Stomach smooth muscle (tissue), 2 donors: ENCODE data around the gene GCSAM.

Experiments
- H3K27ac ChIP-seq: one replicate; pipeline ENCODE4 v1.7.0; 2013; ENCODE audit warnings: mild to moderate bottlenecking, low read length, inconsistent platforms
- H3K27me3 ChIP-seq, 2 donors: one replicate each; pipeline ENCODE4 v1.7.0; 2013; ENCODE audit warnings: low read length in 2 of 2; ENCODE audit not compliant: insufficient read depth in 2 of 2, control insufficient read depth in 1 of 2
- H3K36me3 ChIP-seq, 2 donors: one replicate each; pipeline ENCODE4 v1.7.0; 2013; ENCODE audit warnings: low read length in 2 of 2; ENCODE audit not compliant: control insufficient read depth in 2 of 2, insufficient read depth in 2 of 2
- H3K4me1 ChIP-seq: one replicate; pipeline ENCODE4 v1.7.0; 2013; ENCODE audit warnings: low read length; ENCODE audit not compliant: control insufficient read depth, insufficient read depth
- H3K4me3 ChIP-seq, 2 donors: one replicate each; pipeline ENCODE4 v1.7.0; 2013; ENCODE audit warnings: low read length in 2 of 2
- H3K9ac ChIP-seq, 2 donors: one replicate each; pipeline ENCODE4 v1.7.0; 2013; ENCODE audit warnings: low read length in 2 of 2, mild to moderate bottlenecking in 1 of 2
- H3K9me3 ChIP-seq, 2 donors: one replicate each; pipeline ENCODE4 v1.7.0; 2013; ENCODE audit warnings: low read length in 2 of 2; ENCODE audit not compliant: control insufficient read depth in 2 of 2
- donor health status: healthy.
- donor health status: Pancreatic carcinoma.

Gene GCSAM

GRCh38 chr3:112138219-112138969, 5.3 kb upstream of the GCSAM start:
- H3K9ac ChIP-seq = no peak overlapping the region
- no peak overlapping the region for H3K27ac ChIP-seq
- no peaks in the 10 kb centered on the region for H3K4me1 ChIP-seq

GRCh38 chr3:112137781-112138180, 4.7 kb upstream of the GCSAM start:
- Histone ChIP-seq H3K36me3 (no peaks in the 10 kb centered on the region), H3K9ac (no peak overlapping the region), H3K4me1 (no peaks in the 10 kb centered on the region), H3K27ac (no peak overlapping the region), H3K27me3 (no peaks in the 10 kb centered on the region), H3K4me3 (no peak overlapping the region), H3K9me3 (no peaks in the 10 kb centered on the region)

More at GRCh38 chr3:112138219-112138969, 5.3 kb upstream of the GCSAM start:
- no peaks in the 10 kb centered on the region for H3K27me3 ChIP-seq
- H3K9me3 ChIP-seq = no peaks in the 10 kb centered on the region
- H3K36me3 ChIP-seq = no peaks in the 10 kb centered on the region
- H3K4me3 ChIP-seq = no peak overlapping the region

- Histone ChIP-seq H3K9me3 (no peaks in the 10 kb centered on the region), H3K27me3 (no peaks in the 10 kb centered on the region), H3K4me3 (no peak overlapping the region), H3K36me3 (no peaks in the 10 kb centered on the region), H3K27ac (no peak overlapping the region), H3K4me1 (no peaks in the 10 kb centered on the region), H3K9ac (no peak overlapping the region)
These were observed 4.1 kb upstream of the GCSAM start for GRCh38 chr3:112136959-112137693.

GRCh38 chr3:112136046-112136445, 3.0 kb upstream of the GCSAM start:
- Histone ChIP-seq H3K27ac (no peak overlapping the region), H3K4me1 (no peaks in the 10 kb centered on the region), H3K36me3 (no peaks in the 10 kb centered on the region), H3K4me3 (no peak overlapping the region), H3K27me3 (no peaks in the 10 kb centered on the region), H3K9ac (no peak overlapping the region), H3K9me3 (no peaks in the 10 kb centered on the region)

- Histone ChIP-seq H3K27ac (no peak overlapping the region), H3K9ac (no peak overlapping the region), H3K9me3 (no peaks in the 10 kb centered on the region), H3K36me3 (no peaks in the 10 kb centered on the region), H3K4me3 (no peak overlapping the region), H3K27me3 (no peaks in the 10 kb centered on the region), H3K4me1 (no peaks in the 10 kb centered on the region)
These were observed 1.5 kb upstream of the GCSAM start for GRCh38 chr3:112134335-112135124.

GRCh38 chr3:112133626-112134334, 732 bp upstream of the GCSAM start:
- H3K4me1 ChIP-seq = no peaks in the 10 kb centered on the region
- no peaks in the 10 kb centered on the region for H3K27me3 ChIP-seq
- H3K9me3 ChIP-seq = no peaks in the 10 kb centered on the region
- H3K36me3 ChIP-seq = no peaks in the 10 kb centered on the region
- no peak overlapping the region for H3K9ac ChIP-seq
- no peak overlapping the region for H3K4me3 ChIP-seq
- no peak overlapping the region for H3K27ac ChIP-seq

- H3K27ac ChIP-seq = no peak overlapping the region
- H3K4me3 ChIP-seq = no peak overlapping the region
- H3K36me3 ChIP-seq = no peaks in the 10 kb centered on the region
- no peaks in the 10 kb centered on the region for H3K27me3 ChIP-seq
- H3K9me3 ChIP-seq = no peaks in the 10 kb centered on the region
- H3K9ac ChIP-seq = no peak overlapping the region
- H3K4me1 ChIP-seq = no peaks in the 10 kb centered on the region
These were observed 494 bp downstream of the GCSAM start for GRCh38 chr3:112132554-112132953.

GRCh38 chr3:112132088-112132487, 960 bp downstream of the GCSAM start:
- Histone ChIP-seq H3K9me3 (no peaks in the 10 kb centered on the region), H3K4me1 (no peaks in the 10 kb centered on the region), H3K36me3 (no peaks in the 10 kb centered on the region), H3K4me3 (no peak overlapping the region), H3K27me3 (no peaks in the 10 kb centered on the region), H3K27ac (no peak overlapping the region), H3K9ac (no peak overlapping the region)

GRCh38 chr3:112131111-112131510, 1.9 kb downstream of the GCSAM start:
- Histone ChIP-seq H3K27ac (no peak overlapping the region), H3K36me3 (no peaks in the 10 kb centered on the region), H3K27me3 (no peaks in the 10 kb centered on the region), H3K9ac (no peak overlapping the region), H3K4me1 (no peaks in the 10 kb centered on the region), H3K4me3 (no peak overlapping the region), H3K9me3 (no peaks in the 10 kb centered on the region)

- no peaks in the 10 kb centered on the region for H3K36me3 ChIP-seq
- no peaks in the 10 kb centered on the region for H3K27me3 ChIP-seq
- no peak overlapping the region for H3K9ac ChIP-seq
- no peaks in the 10 kb centered on the region for H3K4me1 ChIP-seq
- no peaks in the 10 kb centered on the region for H3K9me3 ChIP-seq
- H3K4me3 ChIP-seq = no peak overlapping the region
- H3K27ac ChIP-seq = no peak overlapping the region
These were observed 2.4 kb downstream of the GCSAM start for GRCh38 chr3:112130638-112130993.
